Measurements from ENCODE around the gene NR2F6.
A peak's percentile ranks its signal among the peaks of the same experiment; 100 is the strongest.
"Not testable (repeated sequence)": the region's sequence is repeated elsewhere in the genome, so short reads cannot be mapped to it uniquely, and the experiment has no call there.

The NR2F6 gene

DNA sequence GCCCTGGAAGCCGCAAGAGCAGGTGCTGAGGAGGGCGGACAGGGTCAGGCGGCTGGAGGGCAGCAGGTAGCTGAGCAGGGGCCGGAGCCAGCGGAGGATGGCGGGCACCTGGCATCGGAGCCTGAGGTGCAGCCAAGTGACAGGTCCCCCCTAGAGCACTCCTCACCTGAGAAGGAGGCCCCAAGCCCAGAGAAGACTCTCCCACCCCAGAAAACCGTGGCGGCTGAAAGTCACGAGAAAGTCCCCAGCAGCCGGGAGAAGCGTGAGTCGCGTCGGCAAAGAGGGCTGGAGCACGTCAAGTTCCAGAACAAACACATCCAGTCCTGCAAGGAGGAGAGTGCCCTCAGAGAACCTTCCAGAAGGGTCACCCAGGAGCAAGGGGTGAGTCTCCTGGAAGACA lies 51.1 kb downstream of the NR2F6 start:
- no peak for DNase-seq (ENCODE audit: low spot score)

GRCh38 chr19:17192751-17193150 lies 53.0 kb downstream of the NR2F6 start:
- in situ Hi-C loops (cut with MboI; ENCODE audit: low pct_unique_long_range_greater_than_20kb, low sequenced_read_pairs, unreplicated experiment) = no loop called here
- no peak for DNase-seq (ENCODE audit: low spot score)
- TF ChIP-seq, protein P1, sequence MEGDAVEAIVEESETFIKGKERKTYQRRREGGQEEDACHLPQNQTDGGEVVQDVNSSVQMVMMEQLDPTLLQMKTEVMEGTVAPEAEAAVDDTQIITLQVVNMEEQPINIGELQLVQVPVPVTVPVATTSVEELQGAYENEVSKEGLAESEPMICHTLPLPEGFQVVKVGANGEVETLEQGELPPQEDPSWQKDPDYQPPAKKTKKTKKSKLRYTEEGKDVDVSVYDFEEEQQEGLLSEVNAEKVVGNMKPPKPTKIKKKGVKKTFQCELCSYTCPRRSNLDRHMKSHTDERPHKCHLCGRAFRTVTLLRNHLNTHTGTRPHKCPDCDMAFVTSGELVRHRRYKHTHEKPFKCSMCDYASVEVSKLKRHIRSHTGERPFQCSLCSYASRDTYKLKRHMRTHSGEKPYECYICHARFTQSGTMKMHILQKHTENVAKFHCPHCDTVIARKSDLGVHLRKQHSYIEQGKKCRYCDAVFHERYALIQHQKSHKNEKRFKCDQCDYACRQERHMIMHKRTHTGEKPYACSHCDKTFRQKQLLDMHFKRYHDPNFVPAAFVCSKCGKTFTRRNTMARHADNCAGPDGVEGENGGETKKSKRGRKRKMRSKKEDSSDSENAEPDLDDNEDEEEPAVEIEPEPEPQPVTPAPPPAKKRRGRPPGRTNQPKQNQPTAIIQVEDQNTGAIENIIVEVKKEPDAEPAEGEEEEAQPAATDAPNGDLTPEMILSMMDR (IDR thresholded peaks at IDR 0.05; ENCODE audit: extremely low read depth, insufficient read depth, missing control alignments) = no peak

More for the DNA sequence above, 51.1 kb downstream of the NR2F6 start:
- in situ Hi-C loops (cut with MboI; ENCODE audit: low pct_unique_long_range_greater_than_20kb, low sequenced_read_pairs, unreplicated experiment) = no loop called here
- TF ChIP-seq, protein P1 (IDR thresholded peaks at IDR 0.05; ENCODE audit: extremely low read depth, insufficient read depth, missing control alignments) = no peak

- DNase-seq (ENCODE audit: low spot score); in situ Hi-C loops (cut with MboI; ENCODE audit: low pct_unique_long_range_greater_than_20kb, low sequenced_read_pairs, unreplicated experiment): not testable (repeated sequence)
Observed at GRCh38 chr19:17191736-17192135, 54.0 kb downstream of the NR2F6 start.

- DNase-seq (ENCODE audit: low spot score) = no peak
- TF ChIP-seq, protein P1 (IDR thresholded peaks at IDR 0.05; ENCODE audit: extremely low read depth, insufficient read depth, missing control alignments) = no peak
- in situ Hi-C loops (cut with MboI; ENCODE audit: low pct_unique_long_range_greater_than_20kb, low sequenced_read_pairs, unreplicated experiment) = no loop called here
Observed at GRCh38 chr19:17185590-17185989, 60.1 kb downstream of the NR2F6 start.

GRCh38 chr19:17184371-17184841 lies 61.3 kb downstream of the NR2F6 start:
- TF ChIP-seq, protein P1 (IDR thresholded peaks at IDR 0.05; ENCODE audit: extremely low read depth, insufficient read depth, missing control alignments) = no peak
- in situ Hi-C loops (cut with MboI; ENCODE audit: low pct_unique_long_range_greater_than_20kb, low sequenced_read_pairs, unreplicated experiment) = no loop called here

DNA sequence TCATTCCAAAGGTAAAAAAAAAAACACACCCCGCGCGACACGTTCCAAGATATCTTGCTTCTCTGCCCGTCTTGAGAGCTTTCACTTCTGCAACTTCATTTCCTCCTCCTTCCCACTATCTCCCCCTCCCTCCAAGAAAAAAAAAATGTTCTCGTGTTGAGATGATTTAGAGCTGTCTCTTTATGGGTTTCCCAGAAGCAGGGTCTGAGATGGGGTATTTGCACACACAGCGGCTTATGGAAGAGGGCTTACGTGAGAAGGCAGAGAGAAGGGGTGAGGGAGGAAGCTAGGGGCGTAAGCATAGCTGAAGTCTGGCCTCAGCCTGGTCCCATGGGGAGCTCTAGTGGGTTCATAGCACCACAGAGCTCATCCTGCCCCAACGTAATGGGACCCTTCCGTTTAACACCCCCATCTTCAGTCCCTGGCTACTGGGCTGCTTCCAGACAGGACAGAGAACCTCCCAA lies 61.8 kb downstream of the NR2F6 start:
- in situ Hi-C loops (cut with MboI; ENCODE audit: low pct_unique_long_range_greater_than_20kb, low sequenced_read_pairs, unreplicated experiment) = no loop called here
- TF ChIP-seq, protein P1 (IDR thresholded peaks at IDR 0.05; ENCODE audit: extremely low read depth, insufficient read depth, missing control alignments) = no peak
- peak; percentile 61 for DNase-seq (ENCODE audit: low spot score)

More at GRCh38 chr19:17184371-17184841, 61.3 kb downstream of the NR2F6 start:
- no peak for DNase-seq (ENCODE audit: low spot score)

GRCh38 chr19:17183271-17183761 lies 62.4 kb downstream of the NR2F6 start:
- TF ChIP-seq, protein P1 (IDR thresholded peaks at IDR 0.05; ENCODE audit: extremely low read depth, insufficient read depth, missing control alignments) = peak; percentile 15
- in situ Hi-C loops (cut with MboI; ENCODE audit: low pct_unique_long_range_greater_than_20kb, low sequenced_read_pairs, unreplicated experiment) = no loop called here

More at GRCh38 chr19:17183271-17183761, 62.4 kb downstream of the NR2F6 start:
- no peak for DNase-seq (ENCODE audit: low spot score)
